K562 (cell line): ENCODE data around the gene KLK15. TPM values are rescaled to one million over a fixed set of nuclear protein-coding genes. Genes with fewer than 3 reads are reported as not detected.
A peak's percentile ranks its signal among the peaks of the same experiment; 100 is the strongest.

Experiments used
- BHLHE40 ChIP-seq: IDR thresholded peaks from 2 replicates; pipeline ENCODE4 v1.6.1; 2011; ENCODE audit warnings: low read length, improper control_type of control experiment
- CTBP1 ChIP-seq: fragments of 450-650 bp; IDR thresholded peaks from 2 replicates; pipeline ENCODE4 v1.6.1; 2016; ENCODE audit warnings: borderline replicate concordance
- CXXC5 ChIP-seq: fragments of 250-450 bp; sonication (Bioruptor Pico); IDR thresholded peaks from 2 replicates; pipeline ENCODE4 v1.8.0; 2022; ENCODE audit warnings: inconsistent platforms, mild to moderate bottlenecking, moderate library complexity
- GATA2 ChIP-seq: sonication (generic); formaldehyde crosslinking; IDR thresholded peaks from 2 replicates; pipeline ENCODE4 v1.4.0; 2020; ENCODE audit warnings: mild to moderate bottlenecking, missing genetic modification reagents
- MAFG ChIP-seq: fragments of 450-650 bp; conservative IDR thresholded peaks from 2 replicates; pipeline ENCODE4 v1.6.1; 2016; ENCODE audit warnings: missing genetic modification characterization, missing compliant biosample characterization
- NCOA2 ChIP-seq, 2 experiments: fragments of 450-650 bp; IDR thresholded peaks; 2 replicates each; pipeline ENCODE4 v1.6.1; 2018; ENCODE audit warnings: mild to moderate bottlenecking in 2 of 2, moderate library complexity in 1 of 2; ENCODE audit not compliant: partially characterized antibody in 2 of 2
- SPI1 ChIP-seq: IDR thresholded peaks from 2 replicates; pipeline ENCODE4 v1.6.1; 2011; ENCODE audit warnings: low read depth, low read length, control low read depth, borderline replicate concordance
- SRF ChIP-seq, 2 experiments: fragments of 250-450, 450-650 bp in 1 of 2; sonication (Bioruptor Pico) in 1 of 2; sonication (generic) in 1 of 2; formaldehyde crosslinking; IDR thresholded peaks; 2 replicates each; pipeline versions ENCODE4 v1.5.0 to v1.5.1; 2020 to 2022; ENCODE audit warnings: mild to moderate bottlenecking in 1 of 2, missing genetic modification reagents in 1 of 2
- TAF9B ChIP-seq: fragments of 450-650 bp; IDR thresholded peaks from 2 replicates; pipeline ENCODE4 v1.6.1; 2018; ENCODE audit warnings: mild to moderate bottlenecking; ENCODE audit not compliant: partially characterized antibody
- ZNF140 ChIP-seq: fragments of 250-450 bp; sonication (Bioruptor Pico); IDR thresholded peaks from 2 replicates; pipeline ENCODE4 v1.8.0; 2021; ENCODE audit warnings: moderate library complexity, mild to moderate bottlenecking, inconsistent platforms
- ZNF3 ChIP-seq: fragments of 250-450 bp; sonication (Bioruptor Pico); IDR thresholded peaks from 2 replicates; pipeline ENCODE4 v1.5.0; 2021; ENCODE audit warnings: mild to moderate bottlenecking, moderate library complexity
- ZNF384 ChIP-seq: IDR thresholded peaks from 2 replicates; pipeline ENCODE4 v1.6.1; 2012; ENCODE audit warnings: low read depth, low read length, improper control_type of control experiment
- polyA plus RNA-seq, 8 experiments: library from polyadenylated mRNA; depleted of rRNA in 4 of 8; stranded (reverse) in 5 of 8; unstranded in 3 of 8; fragments of >200 nt; fragmentation: Nextera tagmentation in 2 of 8; fragmentation: Illumina TruSeq in 1 of 8; extraction: Ambion mirVana in 2 of 8; extraction: Trizol in 1 of 8; gene quantifications; 2 replicates each; pipeline versions ENCODE4 v1.2.1 to v1.2.3, GENCODE V29; 2011 to 2014; ENCODE audit warnings: inconsistent platforms in 1 of 8, missing spikeins in 1 of 8
- total RNA-seq, 7 experiments: library from RNA; depleted of rRNA in 6 of 7; stranded (reverse); fragments of >200 nt in 6 of 7; fragmentation: Illumina TruSeq in 2 of 7; extraction: Trizol in 2 of 7; gene quantifications; 2 replicates each; pipeline versions ENCODE4 v1.2.1 to v1.2.3, GENCODE V29; 2011 to 2021; ENCODE audit warnings: low replicate concordance in 1 of 7
- TF ChIP-seq, protein P1 (sequence below): fragments of 450-650 bp; IDR thresholded peaks from 2 replicates; pipeline ENCODE4 v1.6.1; 2016; ENCODE audit warnings: low read depth
- TF ChIP-seq, protein P2 (sequence below): fragments of 250-450 bp; sonication (Bioruptor Pico); IDR thresholded peaks from 2 replicates; pipeline ENCODE4 v1.4.0; 2020
- TF ChIP-seq, protein P3 (sequence below): fragments of 450-650 bp; formaldehyde crosslinking; IDR thresholded peaks from 2 replicates; pipeline ENCODE4 v1.4.0; 2020; ENCODE audit warnings: mild to moderate bottlenecking, moderate library complexity
- TF ChIP-seq, protein P4 (sequence below): sonication (generic); formaldehyde crosslinking; IDR thresholded peaks from 2 replicates; pipeline ENCODE4 v1.8.1; 2023; ENCODE audit warnings: mild to moderate bottlenecking, missing genetic modification reagents

Gene KLK15
- total and polyA plus RNA-seq, 9 of the 15 experiments (the other 6 are each of a cell fraction or from before 2014, with no cell fraction given), result not detected

DNA sequence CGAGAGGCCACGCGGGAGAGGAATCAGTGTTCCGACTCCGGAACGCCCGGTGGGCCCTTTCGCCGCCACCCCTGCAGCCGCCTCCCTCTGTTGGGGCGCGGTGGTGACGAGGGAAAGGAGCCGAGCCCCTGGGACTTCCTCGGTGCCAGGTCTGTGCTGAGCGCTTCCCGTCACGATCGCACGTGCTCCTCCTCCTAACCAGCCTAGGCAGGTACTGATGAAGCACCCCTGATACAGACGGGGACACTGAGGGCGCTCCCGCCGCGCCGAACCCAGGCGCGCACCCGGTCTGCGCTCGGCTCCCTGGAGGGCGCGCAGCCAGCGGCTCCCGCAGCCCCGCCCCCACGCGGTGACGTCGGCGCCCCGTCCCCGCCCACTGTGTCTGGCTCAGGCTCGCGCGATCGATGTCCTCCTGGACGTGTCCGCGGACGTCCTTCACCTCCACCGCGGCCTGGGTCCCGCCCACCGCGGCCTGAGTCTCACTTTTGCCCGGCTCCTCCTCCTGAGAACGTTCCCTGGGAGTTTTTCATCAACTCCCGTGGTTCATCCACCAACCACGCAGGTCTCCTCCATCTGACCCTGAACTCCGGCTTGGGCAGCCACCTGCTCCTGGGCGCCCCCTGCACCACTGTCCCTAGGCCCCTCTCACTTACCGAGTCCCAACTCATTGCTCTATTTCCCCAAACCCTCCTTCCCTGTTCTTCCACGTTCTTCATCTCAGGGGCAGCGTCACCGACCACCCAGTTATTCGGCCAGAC lies 2.6 kb upstream of the KLK15 start (continued):
- TF ChIP-seq, protein P1, sequence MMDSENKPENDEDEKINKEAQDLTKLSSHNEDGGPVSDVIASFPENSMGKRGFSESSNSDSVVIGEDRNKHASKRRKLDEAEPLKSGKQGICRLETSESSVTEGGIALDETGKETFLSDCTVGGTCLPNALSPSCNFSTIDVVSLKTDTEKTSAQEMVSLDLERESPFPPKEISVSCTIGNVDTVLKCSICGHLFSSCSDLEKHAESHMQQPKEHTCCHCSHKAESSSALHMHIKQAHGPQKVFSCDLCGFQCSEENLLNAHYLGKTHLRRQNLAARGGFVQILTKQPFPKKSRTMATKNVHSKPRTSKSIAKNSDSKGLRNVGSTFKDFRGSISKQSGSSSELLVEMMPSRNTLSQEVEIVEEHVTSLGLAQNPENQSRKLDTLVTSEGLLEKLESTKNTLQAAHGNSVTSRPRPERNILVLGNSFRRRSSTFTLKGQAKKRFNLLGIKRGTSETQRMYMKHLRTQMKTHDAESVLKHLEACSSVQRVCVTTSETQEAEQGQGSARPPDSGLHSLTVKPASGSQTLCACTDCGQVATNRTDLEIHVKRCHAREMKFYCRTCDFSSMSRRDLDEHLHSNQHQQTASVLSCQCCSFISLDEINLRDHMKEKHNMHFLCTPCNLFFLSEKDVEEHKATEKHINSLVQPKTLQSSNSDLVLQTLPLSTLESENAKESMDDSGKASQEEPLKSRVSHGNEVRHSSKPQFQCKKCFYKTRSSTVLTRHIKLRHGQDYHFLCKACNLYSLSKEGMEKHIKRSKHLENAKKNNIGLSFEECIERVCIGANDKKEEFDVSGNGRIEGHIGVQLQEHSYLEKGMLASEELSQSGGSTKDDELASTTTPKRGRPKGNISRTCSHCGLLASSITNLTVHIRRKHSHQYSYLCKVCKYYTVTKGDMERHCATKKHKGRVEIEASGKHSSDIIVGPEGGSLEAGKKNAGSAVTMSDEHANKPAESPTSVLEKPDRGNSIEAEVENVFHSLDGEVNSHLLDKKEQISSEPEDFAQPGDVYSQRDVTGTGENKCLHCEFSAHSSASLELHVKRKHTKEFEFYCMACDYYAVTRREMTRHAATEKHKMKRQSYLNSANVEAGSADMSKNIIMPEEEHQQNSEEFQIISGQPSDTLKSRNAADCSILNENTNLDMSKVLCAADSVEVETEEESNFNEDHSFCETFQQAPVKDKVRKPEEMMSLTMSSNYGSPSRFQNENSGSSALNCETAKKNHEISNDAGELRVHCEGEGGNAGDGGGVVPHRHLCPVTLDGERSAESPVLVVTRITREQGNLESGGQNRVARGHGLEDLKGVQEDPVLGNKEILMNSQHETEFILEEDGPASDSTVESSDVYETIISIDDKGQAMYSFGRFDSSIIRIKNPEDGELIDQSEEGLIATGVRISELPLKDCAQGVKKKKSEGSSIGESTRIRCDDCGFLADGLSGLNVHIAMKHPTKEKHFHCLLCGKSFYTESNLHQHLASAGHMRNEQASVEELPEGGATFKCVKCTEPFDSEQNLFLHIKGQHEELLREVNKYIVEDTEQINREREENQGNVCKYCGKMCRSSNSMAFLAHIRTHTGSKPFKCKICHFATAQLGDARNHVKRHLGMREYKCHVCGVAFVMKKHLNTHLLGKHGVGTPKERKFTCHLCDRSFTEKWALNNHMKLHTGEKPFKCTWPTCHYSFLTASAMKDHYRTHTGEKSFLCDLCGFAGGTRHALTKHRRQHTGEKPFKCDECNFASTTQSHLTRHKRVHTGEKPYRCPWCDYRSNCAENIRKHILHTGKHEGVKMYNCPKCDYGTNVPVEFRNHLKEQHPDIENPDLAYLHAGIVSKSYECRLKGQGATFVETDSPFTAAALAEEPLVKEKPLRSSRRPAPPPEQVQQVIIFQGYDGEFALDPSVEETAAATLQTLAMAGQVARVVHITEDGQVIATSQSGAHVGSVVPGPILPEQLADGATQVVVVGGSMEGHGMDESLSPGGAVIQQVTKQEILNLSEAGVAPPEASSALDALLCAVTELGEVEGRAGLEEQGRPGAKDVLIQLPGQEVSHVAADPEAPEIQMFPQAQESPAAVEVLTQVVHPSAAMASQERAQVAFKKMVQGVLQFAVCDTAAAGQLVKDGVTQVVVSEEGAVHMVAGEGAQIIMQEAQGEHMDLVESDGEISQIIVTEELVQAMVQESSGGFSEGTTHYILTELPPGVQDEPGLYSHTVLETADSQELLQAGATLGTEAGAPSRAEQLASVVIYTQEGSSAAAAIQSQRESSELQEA, result no peak
- TF ChIP-seq SRF (CRISPR knock-in tag; IDR thresholded peaks at IDR 0.05), result no peak; a peak in 1 of 4 replicates
- TF ChIP-seq CXXC5 (CRISPR knock-in tag), result peak; percentile 80
- no peak for TF ChIP-seq ZNF140 (CRISPR knock-in tag)
- TF ChIP-seq ZNF3 (CRISPR knock-in tag), result no peak
- peak; percentile 93 for TF ChIP-seq CTBP1
- TF ChIP-seq, protein P2, sequence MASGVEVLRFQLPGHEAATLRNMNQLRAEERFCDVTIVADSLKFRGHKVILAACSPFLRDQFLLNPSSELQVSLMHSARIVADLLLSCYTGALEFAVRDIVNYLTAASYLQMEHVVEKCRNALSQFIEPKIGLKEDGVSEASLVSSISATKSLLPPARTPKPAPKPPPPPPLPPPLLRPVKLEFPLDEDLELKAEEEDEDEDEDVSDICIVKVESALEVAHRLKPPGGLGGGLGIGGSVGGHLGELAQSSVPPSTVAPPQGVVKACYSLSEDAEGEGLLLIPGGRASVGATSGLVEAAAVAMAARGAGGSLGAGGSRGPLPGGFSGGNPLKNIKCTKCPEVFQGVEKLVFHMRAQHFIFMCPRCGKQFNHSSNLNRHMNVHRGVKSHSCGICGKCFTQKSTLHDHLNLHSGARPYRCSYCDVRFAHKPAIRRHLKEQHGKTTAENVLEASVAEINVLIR (CRISPR knock-in tag), result peak; percentile 72
- TF ChIP-seq SPI1, result no peak
- TF ChIP-seq ZNF384, result no peak
- no peak for TF ChIP-seq TAF9B
- TF ChIP-seq NCOA2 (IDR thresholded peaks at IDR 0.05; ENCODE audit: partially characterized antibody in 2 of 2), result no peak
- no peak for TF ChIP-seq MAFG (tag)
- peak; percentile 76 for TF ChIP-seq BHLHE40
- no peak for TF ChIP-seq GATA2
- TF ChIP-seq, protein P3, sequence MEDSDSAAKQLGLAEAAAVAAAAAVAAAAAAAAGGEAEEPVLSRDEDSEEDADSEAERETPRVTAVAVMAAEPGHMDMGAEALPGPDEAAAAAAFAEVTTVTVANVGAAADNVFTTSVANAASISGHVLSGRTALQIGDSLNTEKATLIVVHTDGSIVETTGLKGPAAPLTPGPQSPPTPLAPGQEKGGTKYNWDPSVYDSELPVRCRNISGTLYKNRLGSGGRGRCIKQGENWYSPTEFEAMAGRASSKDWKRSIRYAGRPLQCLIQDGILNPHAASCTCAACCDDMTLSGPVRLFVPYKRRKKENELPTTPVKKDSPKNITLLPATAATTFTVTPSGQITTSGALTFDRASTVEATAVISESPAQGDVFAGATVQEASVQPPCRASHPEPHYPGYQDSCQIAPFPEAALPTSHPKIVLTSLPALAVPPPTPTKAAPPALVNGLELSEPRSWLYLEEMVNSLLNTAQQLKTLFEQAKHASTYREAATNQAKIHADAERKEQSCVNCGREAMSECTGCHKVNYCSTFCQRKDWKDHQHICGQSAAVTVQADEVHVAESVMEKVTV, result no peak
- TF ChIP-seq, protein P4, sequence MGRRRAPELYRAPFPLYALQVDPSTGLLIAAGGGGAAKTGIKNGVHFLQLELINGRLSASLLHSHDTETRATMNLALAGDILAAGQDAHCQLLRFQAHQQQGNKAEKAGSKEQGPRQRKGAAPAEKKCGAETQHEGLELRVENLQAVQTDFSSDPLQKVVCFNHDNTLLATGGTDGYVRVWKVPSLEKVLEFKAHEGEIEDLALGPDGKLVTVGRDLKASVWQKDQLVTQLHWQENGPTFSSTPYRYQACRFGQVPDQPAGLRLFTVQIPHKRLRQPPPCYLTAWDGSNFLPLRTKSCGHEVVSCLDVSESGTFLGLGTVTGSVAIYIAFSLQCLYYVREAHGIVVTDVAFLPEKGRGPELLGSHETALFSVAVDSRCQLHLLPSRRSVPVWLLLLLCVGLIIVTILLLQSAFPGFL (CRISPR knock-in tag), result no peak
